Renal pelvis (tissue), 4 donors: Measurements from ENCODE around the gene FUNDC1. TPM values are rescaled to one million over a fixed set of nuclear protein-coding genes. Genes with fewer than 3 reads are reported as not detected.

Experiments used
- DNase-seq: peaks from one replicate; pipeline ENCODE4 v3.0.0-alpha.2; 2013
- polyA plus RNA-seq, 3 donors: library from polyadenylated mRNA; unstranded; fragments of 120-200 nt; gene quantifications; one replicate each; pipeline ENCODE4 v1.2.1, GENCODE V29; 2013; ENCODE audit not compliant: insufficient read length in 3 of 3

FUNDC1 gene
- polyA plus RNA-seq, 3 donors: 23.8 to 28.8 (median 28.7) TPM

GRCh38 chrX:44494357-44494756, 48.3 kb downstream of the FUNDC1 start:
- DNase-seq: no peak

- DNase-seq: no peak
These were observed 53.1 kb downstream of the FUNDC1 start for GRCh38 chrX:44489515-44489914.

DNA sequence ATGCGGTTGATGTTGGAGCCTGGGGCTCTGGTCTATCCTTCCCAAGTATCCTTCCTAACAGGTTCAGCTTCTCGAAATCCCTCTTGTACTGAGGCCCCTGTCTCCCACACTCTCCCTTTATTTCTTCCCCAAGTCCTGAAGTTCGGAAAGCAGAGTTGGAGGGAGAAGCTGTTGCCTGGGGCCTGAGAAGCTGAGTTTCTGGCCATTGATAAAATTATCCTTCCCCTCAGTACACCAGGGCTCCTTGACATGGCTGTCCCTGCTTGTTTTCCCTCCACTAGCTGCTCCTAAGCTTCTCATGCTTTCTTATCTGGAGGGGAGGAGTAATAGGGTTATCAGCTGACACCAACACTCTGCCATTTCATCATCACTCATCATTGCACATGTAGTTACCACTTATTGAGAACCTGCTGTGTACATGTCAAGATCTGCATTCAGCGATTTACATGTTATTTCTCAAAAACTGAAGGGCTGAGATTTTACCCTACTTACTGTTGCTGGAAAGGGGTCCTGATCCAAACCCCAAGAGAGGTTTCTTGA, 58.0 kb downstream of the FUNDC1 start:
- no peak for DNase-seq

DNA sequence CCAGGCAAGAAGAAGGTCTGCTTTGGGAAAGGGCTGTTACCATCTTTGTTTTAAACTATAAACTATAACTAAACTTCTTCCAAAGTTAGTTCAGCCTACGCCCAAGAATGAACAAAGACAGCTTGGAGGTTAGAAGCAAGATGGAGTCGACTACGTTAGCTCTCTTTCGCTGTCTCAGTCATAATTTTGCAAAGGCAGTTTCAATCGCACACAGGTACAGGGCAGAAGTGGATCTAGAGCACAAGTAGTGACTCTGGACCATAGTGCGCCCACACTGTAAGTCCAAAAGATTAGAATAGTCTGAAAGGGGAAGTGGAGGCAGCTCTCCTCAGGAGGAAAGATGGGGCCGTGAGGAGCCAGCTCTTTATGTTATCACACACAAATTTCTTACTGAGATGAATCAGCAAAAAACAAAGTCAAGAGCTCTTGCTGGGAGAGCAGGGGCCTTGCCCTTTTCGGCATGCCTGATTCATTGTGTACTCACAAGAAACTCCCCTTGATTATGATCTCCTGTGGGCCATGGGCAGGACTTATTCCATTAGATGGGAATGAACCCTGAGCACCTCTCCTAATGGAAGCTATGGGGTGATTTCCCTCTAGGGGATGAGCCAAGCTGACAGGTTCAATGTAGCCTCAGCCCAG, 58.6 kb downstream of the FUNDC1 start:
- DNase-seq: no peak

DNA sequence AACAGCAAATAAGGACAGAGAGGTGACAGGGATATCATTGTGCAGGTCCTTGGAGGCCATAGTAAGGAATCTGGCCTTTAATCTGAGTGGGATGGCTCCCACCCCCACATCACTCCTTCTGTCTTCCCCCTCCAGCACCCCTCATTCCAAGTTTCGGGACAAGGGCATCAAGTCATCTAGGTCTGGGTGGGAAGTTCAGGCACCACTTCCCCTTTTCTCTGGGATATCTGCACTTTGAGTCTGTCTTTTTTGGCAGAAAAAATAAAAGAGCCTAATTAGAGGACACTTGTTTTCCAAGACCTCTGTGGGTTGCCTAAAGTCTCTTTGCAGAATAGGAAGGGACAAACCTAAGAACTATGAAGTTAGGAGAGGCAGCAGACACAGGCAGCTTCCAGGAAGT, 60.1 kb downstream of the FUNDC1 start:
- DNase-seq: no peak

DNA sequence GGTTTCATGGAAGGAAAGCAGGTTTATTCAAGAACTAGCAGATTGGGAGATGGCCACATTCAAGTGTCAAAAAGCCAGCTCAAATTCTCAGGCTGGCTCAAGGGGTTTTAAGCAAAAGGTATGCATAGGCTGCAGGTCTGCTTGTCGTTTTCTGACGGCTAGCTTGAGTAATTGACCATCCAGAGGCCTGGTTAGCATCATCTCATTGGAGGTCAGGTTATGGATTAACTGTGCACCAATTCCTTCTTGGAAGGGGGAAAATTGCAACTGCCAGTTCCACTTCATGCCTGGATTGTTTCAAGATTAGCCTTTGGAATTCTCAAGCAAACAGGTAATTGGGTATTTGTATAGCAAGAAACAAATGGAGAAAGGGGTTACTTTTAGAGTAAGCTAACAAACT, 62.1 kb downstream of the FUNDC1 start:
- peak; percentile 53 for DNase-seq

DNA sequence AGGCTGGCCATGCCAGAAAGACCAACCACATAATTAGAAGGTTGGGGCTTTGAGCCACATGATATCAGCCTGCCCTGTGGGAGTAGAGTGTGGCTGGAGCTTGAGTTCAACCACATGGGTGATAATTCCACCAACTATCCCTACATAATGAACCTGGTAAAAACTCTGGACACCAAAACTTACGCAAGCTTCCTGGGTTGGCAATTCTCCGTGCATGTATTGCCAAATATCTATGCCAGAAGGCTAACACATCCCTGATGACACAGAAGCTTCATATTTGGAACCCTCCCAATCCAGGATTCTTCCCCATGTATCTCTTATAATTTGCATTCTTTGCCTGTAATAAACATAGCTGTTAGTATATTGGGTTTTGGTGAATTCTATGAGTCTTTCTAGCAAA, 68.2 kb downstream of the FUNDC1 start:
- no peak for DNase-seq

Other genes with a start within 250 kb of the FUNDC1 start
- gene EFHC2, start 199.2 kb downstream of the FUNDC1 start, polyA plus RNA-seq: 10 to 100 TPM in 1 of 3 donors, 1 to 10 TPM in 2; 7.1 to 10.6 (median 8.6) TPM